Measurements from ENCODE around the gene KCNAB1.

Gene KCNAB1

DNA sequence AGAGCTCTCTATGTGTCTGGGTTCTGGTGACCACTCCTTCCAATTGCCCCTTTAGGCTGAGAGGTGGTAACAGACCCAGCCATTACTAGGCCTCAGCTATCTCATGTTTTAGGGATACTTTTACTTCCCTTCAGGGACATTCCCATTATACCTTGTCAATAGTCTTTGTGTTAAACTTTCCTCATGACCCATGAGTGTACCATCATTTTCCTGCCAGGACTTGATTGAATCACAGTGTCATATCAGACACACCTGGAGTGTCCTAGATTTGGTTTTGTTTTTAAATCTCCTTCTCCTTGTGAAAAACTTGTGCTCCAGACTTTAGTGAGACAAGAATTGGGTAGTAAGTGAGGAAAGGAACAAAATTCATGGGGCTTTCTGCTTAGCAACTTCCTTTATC is 136.6 kb downstream of the KCNAB1 start:
- no peaks in the 10 kb centered on the region for H3F3A ChIP-seq (ENCODE audit: insufficient read depth)
- H3K36me3 ChIP-seq (ENCODE audit: low read length), result no peaks in the 10 kb centered on the region
- no peak for TF ChIP-seq EZH2phosphoT487 (conservative IDR thresholded peaks at IDR 0.05; ENCODE audit: low read length)
- TF ChIP-seq, protein P1, sequence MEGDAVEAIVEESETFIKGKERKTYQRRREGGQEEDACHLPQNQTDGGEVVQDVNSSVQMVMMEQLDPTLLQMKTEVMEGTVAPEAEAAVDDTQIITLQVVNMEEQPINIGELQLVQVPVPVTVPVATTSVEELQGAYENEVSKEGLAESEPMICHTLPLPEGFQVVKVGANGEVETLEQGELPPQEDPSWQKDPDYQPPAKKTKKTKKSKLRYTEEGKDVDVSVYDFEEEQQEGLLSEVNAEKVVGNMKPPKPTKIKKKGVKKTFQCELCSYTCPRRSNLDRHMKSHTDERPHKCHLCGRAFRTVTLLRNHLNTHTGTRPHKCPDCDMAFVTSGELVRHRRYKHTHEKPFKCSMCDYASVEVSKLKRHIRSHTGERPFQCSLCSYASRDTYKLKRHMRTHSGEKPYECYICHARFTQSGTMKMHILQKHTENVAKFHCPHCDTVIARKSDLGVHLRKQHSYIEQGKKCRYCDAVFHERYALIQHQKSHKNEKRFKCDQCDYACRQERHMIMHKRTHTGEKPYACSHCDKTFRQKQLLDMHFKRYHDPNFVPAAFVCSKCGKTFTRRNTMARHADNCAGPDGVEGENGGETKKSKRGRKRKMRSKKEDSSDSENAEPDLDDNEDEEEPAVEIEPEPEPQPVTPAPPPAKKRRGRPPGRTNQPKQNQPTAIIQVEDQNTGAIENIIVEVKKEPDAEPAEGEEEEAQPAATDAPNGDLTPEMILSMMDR (IDR thresholded peaks at IDR 0.05; ENCODE audit: insufficient read depth, low read length, poor library complexity, severe bottlenecking), result no peak
- no peaks in the 10 kb centered on the region for H3K9me3 ChIP-seq (ENCODE audit: insufficient read depth, low read length)
- H3K27me3 ChIP-seq (ENCODE audit: low read length), result no peaks in the 10 kb centered on the region
- H3K27ac ChIP-seq (ENCODE audit: low read depth, low read length), result no peak overlapping the region
- no peaks in the 10 kb centered on the region for H3K79me2 ChIP-seq (ENCODE audit: insufficient read depth, low read length)
- no peak overlapping the region for H3K4me3 ChIP-seq (ENCODE audit: insufficient read depth, low read length, poor library complexity, severe bottlenecking)
- no peaks in the 10 kb centered on the region for H3K9me2 ChIP-seq (replicated peaks; ENCODE audit: insufficient read depth, low read length)
- no peak overlapping the region for H3K9ac ChIP-seq (ENCODE audit: low read length)
- H4K20me1 ChIP-seq (ENCODE audit: low read depth, low read length), result no peaks in the 10 kb centered on the region
- no peak overlapping the region for H3K4me2 ChIP-seq (ENCODE audit: low read depth, low read length, poor library complexity, severe bottlenecking)
- no peak overlapping the region for H2AFZ ChIP-seq (ENCODE audit: low read depth, low read length, severe bottlenecking)

DNA sequence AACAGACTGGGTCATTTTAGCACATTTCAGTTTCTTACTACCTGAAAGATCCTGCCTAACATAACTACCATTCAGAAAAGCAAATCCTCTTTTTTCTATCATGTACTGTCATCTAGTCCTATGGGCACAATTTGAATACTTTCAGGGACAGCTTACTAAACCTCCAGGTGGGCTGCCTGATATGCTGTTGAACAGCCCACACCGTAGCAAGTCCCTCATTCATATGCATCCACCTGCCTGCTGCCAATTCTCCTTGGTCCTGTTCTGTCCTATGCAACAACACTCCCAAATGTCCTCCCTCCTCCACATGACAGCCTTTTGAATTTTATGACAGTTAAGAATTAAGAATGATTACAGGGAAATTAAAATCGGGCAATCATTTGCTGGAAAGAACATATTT is 137.9 kb downstream of the KCNAB1 start:
- Histone ChIP-seq H3K4me2 (ENCODE audit: low read depth, low read length, poor library complexity, severe bottlenecking) (no peak overlapping the region), H3K9me3 (ENCODE audit: insufficient read depth, low read length) (no peaks in the 10 kb centered on the region), H3K27me3 (ENCODE audit: low read length) (no peaks in the 10 kb centered on the region), H3K9me2 (replicated peaks; ENCODE audit: insufficient read depth, low read length) (no peaks in the 10 kb centered on the region), H3K9ac (ENCODE audit: low read length) (no peak overlapping the region), H2AFZ (ENCODE audit: low read depth, low read length, severe bottlenecking) (no peak overlapping the region), H4K20me1 (ENCODE audit: low read depth, low read length) (no peaks in the 10 kb centered on the region), H3F3A (ENCODE audit: insufficient read depth) (no peaks in the 10 kb centered on the region), H3K79me2 (ENCODE audit: insufficient read depth, low read length) (no peaks in the 10 kb centered on the region), H3K27ac (ENCODE audit: low read depth, low read length) (no peak overlapping the region), H3K36me3 (ENCODE audit: low read length) (no peaks in the 10 kb centered on the region), H3K4me3 (ENCODE audit: insufficient read depth, low read length, poor library complexity, severe bottlenecking) (no peak overlapping the region)
- TF ChIP-seq, protein P1 (IDR thresholded peaks at IDR 0.05; ENCODE audit: insufficient read depth, low read length, poor library complexity, severe bottlenecking), result no peak
- no peak for TF ChIP-seq EZH2phosphoT487 (conservative IDR thresholded peaks at IDR 0.05; ENCODE audit: low read length)

DNA sequence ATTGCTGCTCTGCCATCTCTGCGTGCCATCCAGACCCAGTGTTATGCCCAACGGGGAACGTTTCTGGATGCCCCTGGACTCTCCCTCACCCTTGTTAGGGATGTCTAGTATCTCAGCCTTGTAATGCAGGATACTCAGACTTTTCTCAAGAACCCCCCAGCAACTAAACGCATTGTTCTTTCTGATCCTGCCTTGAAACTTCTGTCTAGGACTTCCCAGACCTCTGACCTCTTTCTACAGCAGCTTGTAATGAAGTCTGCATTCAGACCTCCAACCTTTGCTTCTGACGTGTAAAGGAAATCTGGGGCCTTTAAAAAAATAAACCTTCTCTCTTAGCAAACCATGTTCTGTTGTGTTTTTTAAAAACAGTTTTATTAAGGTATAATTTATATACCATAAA is 139.5 kb downstream of the KCNAB1 start:
- no peak overlapping the region for H3K4me2 ChIP-seq (ENCODE audit: low read depth, low read length, poor library complexity, severe bottlenecking)
- no peak overlapping the region for H3K9ac ChIP-seq (ENCODE audit: low read length)
- TF ChIP-seq, protein P1 (IDR thresholded peaks at IDR 0.05; ENCODE audit: insufficient read depth, low read length, poor library complexity, severe bottlenecking), result no peak
- TF ChIP-seq EZH2phosphoT487 (conservative IDR thresholded peaks at IDR 0.05; ENCODE audit: low read length), result no peak
- H3K4me3 ChIP-seq (ENCODE audit: insufficient read depth, low read length, poor library complexity, severe bottlenecking), result no peak overlapping the region
- no peaks in the 10 kb centered on the region for H3K9me2 ChIP-seq (replicated peaks; ENCODE audit: insufficient read depth, low read length)
- H3K9me3 ChIP-seq (ENCODE audit: insufficient read depth, low read length), result no peaks in the 10 kb centered on the region
- no peaks in the 10 kb centered on the region for H3K79me2 ChIP-seq (ENCODE audit: insufficient read depth, low read length)
- H3K36me3 ChIP-seq (ENCODE audit: low read length), result no peaks in the 10 kb centered on the region
- no peak overlapping the region for H3K27ac ChIP-seq (ENCODE audit: low read depth, low read length)
- no peaks in the 10 kb centered on the region for H3F3A ChIP-seq (ENCODE audit: insufficient read depth)
- H2AFZ ChIP-seq (ENCODE audit: low read depth, low read length, severe bottlenecking), result no peak overlapping the region
- H4K20me1 ChIP-seq (ENCODE audit: low read depth, low read length), result no peaks in the 10 kb centered on the region
- H3K27me3 ChIP-seq (ENCODE audit: low read length), result no peaks in the 10 kb centered on the region
